ENCODE results near the gene MUCL1. TPM values are rescaled to one million over a fixed set of nuclear protein-coding genes. Genes with fewer than 3 reads are reported as not detected.

Gene MUCL1, protein sequence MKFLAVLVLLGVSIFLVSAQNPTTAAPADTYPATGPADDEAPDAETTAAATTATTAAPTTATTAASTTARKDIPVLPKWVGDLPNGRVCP
- not detected for polyA plus RNA-seq
- long read RNA-seq, donor 1 = 0 reads
- long read RNA-seq, donor 2 = 0 reads
- long read RNA-seq, donor 3 = 0 reads
- long read RNA-seq, donor 4 = 0 reads
- long read RNA-seq, donor 5 = 0 reads
- long read RNA-seq, donor 6 = 0 reads
- long read RNA-seq, donor 7 = 0 reads
- long read RNA-seq, donor 8 = 0 reads
- long read RNA-seq, donor 9 = 0 reads
- long read RNA-seq, donor 10 = 0 reads

DNA sequence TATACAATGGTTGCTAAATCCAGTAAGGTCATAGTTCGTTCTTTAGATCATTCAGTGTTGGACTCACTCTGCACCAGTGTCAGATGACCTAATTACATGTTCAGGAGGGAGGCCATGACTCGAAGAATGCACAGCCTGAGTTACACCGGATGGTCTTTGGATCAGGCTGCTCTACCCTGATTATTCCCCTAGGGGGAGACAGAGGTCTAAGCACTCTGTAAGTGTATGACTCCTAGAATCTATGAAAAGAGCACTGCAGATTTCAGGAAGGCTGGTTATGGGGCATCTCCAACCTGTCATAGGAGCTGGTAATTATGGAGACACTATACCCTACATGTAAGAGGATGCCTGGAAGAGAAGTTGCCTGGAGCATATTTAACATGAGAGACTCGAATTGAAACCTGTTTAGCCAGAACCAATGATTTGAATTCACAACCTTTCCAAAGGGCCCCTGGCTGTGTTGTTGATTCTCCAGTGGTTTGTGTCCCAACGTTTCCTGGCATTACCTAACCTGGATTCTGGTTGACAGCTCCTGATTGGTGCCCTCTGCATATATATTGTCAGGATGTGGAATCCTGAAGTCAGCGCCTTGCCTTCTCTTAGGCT is at the start of gene MUCL1:
TSS of gene MUCL1 (plus strand) at position 584 of the 606 bp plus-strand sequence. CDS start 67 bp downstream, outside the sequence.
- Histone ChIP-seq H3K27me3 (ENCODE audit: control insufficient read depth in 3 of 3, insufficient read depth in 3 of 3, low read length in 3 of 3) (peaks cover 0 to 5% (median 0%) of the 10 kb centered on the region in 3 donors), H3K36me3 (ENCODE audit: control insufficient read depth in 3 of 3, insufficient read depth in 2 of 3, low read depth in 1 of 3, low read length in 3 of 3) (no peaks in the 10 kb centered on the region), H3K27ac (ENCODE audit: low read depth in 1 of 3, low read length in 2 of 3) (no peak within 1 kb of the TSS), H3K9me3 (ENCODE audit: control insufficient read depth in 2 of 2, insufficient read depth in 1 of 2, low read depth in 1 of 2, low read length in 1 of 2) (no peaks in the 10 kb centered on the region), H3K4me1 (ENCODE audit: control insufficient read depth in 3 of 3, insufficient read depth in 2 of 3, low read depth in 1 of 3, low read length in 2 of 3) (no peaks in the 10 kb centered on the region), H3K4me3 (ENCODE audit: low read depth in 1 of 3, low read length in 3 of 3) (no peak within 1 kb of the TSS)
- 34 to 36% (median 35%) methylated on average over 6 of the region's 6 CpGs for WGBS, 3 donors
- peak; percentile 49 to 57 for DNase-seq
- FAIRE-seq = no peak

DNA sequence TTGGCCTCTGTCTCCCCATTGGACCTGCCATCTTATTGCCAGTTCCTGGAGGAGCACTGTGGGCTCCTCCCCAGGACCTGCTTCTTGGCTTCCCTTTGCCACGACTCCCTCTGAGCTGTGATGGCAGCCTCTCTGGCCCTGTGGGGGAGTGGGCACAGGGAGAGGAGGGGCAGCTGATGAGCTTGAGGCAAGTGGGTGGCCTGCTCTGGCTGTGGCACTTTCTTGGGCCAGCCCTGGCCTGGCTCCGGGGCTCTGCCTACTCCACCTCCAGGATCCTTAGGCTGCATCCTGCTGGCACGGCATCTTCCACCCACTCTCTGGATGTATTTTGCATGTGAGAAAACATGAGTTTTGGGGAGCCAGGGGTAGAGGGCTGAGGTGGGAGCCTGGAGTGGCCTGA is 32.6 kb upstream of the MUCL1 start:
- H3K4me3 ChIP-seq (ENCODE audit: low read depth in 1 of 3, low read length in 3 of 3) = no peak overlapping the region
- FAIRE-seq (no peak), DNase-seq (no peak)
- 83 to 90% (median 87%) methylated on average over 3 of the region's 3 CpGs for WGBS, 3 donors
- no peak overlapping the region for H3K27ac ChIP-seq (ENCODE audit: low read depth in 1 of 3, low read length in 2 of 3)
- no peaks in the 10 kb centered on the region for H3K36me3 ChIP-seq (ENCODE audit: control insufficient read depth in 3 of 3, insufficient read depth in 2 of 3, low read depth in 1 of 3, low read length in 3 of 3)
- no peaks in the 10 kb centered on the region for H3K4me1 ChIP-seq (ENCODE audit: control insufficient read depth in 3 of 3, insufficient read depth in 2 of 3, low read depth in 1 of 3, low read length in 2 of 3)
- H3K9me3 ChIP-seq (ENCODE audit: control insufficient read depth in 2 of 2, insufficient read depth in 1 of 2, low read depth in 1 of 2, low read length in 1 of 2) = peaks cover 1 to 20% of the 10 kb centered on the region in 2 donors
- H3K27me3 ChIP-seq (ENCODE audit: control insufficient read depth in 3 of 3, insufficient read depth in 3 of 3, low read length in 3 of 3) = no peaks in the 10 kb centered on the region

- Histone ChIP-seq H3K36me3 (ENCODE audit: control insufficient read depth in 3 of 3, insufficient read depth in 2 of 3, low read depth in 1 of 3, low read length in 3 of 3) (no peaks in the 10 kb centered on the region), H3K9me3 (ENCODE audit: control insufficient read depth in 2 of 2, insufficient read depth in 1 of 2, low read depth in 1 of 2, low read length in 1 of 2) (peaks cover 1 to 12% of the 10 kb centered on the region in 2 donors), H3K27me3 (ENCODE audit: control insufficient read depth in 3 of 3, insufficient read depth in 3 of 3, low read length in 3 of 3) (no peaks in the 10 kb centered on the region), H3K4me1 (ENCODE audit: control insufficient read depth in 3 of 3, insufficient read depth in 2 of 3, low read depth in 1 of 3, low read length in 2 of 3) (no peaks in the 10 kb centered on the region), H3K4me3 (ENCODE audit: low read depth in 1 of 3, low read length in 3 of 3) (no peak overlapping the region), H3K27ac (ENCODE audit: low read depth in 1 of 3, low read length in 2 of 3) (no peak overlapping the region)
- DNase-seq (no peak), FAIRE-seq (no peak)
- 93 to 98% (median 93%) methylated on average over 2 of the region's 2 CpGs for WGBS, 3 donors
Measured at GRCh38 chr12:54824402-54824801, 29.9 kb upstream of the MUCL1 start.

DNA sequence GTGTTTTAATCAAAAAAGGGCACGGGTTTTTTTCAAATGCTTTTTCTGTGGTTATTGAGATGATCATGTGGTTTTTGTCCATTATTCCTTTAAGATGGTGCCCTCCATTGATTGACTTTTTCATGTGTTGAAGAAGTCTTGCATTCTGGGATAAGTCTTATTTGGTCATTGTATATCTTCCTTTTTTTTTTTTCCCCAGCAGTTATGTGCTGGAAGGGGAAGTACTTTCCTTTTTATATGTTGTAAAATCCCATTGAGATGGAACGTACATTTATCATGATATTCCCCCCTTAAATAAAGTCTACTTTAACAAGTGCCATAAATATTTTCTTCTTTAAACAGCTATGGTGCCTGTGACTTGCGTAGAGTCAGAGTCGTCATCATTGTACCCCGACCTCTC is 24.8 kb upstream of the MUCL1 start:
- 73 to 81% (median 77%) methylated on average over 5 of the region's 5 CpGs for WGBS, 3 donors
- FAIRE-seq = no peak
- no peaks in the 10 kb centered on the region for H3K9me3 ChIP-seq (ENCODE audit: control insufficient read depth in 2 of 2, insufficient read depth in 1 of 2, low read depth in 1 of 2, low read length in 1 of 2)

DNA sequence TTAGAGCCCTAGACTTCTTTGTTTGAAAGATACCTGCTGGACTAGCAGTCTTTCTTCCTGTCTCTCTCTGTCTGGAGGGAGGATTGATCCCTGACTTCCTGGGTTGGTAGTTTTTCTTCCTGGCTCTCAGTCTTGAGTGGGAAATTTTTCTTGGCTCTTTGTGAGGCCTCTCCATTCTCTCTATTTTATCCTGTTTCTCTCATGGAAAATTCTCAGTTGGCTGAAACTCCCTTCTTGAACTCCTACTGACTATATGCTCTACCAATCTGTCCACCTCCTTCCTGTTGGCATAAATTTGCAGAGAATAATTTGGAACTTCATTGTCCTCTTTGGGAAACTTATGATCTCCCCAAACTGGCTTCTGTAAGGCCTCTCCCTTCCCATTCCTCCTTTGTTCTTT is 24.1 kb upstream of the MUCL1 start:
- no peaks in the 10 kb centered on the region for H3K36me3 ChIP-seq (ENCODE audit: control insufficient read depth in 3 of 3, insufficient read depth in 2 of 3, low read depth in 1 of 3, low read length in 3 of 3)
- no peak for DNase-seq
- no peak overlapping the region for H3K27ac ChIP-seq (ENCODE audit: low read depth in 1 of 3, low read length in 2 of 3)
- no peak for FAIRE-seq
- H3K4me1 ChIP-seq (ENCODE audit: control insufficient read depth in 3 of 3, insufficient read depth in 2 of 3, low read depth in 1 of 3, low read length in 2 of 3) = no peaks in the 10 kb centered on the region
- H3K27me3 ChIP-seq (ENCODE audit: control insufficient read depth in 3 of 3, insufficient read depth in 3 of 3, low read length in 3 of 3) = peaks cover 0 to 5% (median 2%) of the 10 kb centered on the region in 3 donors
- H3K9me3 ChIP-seq (ENCODE audit: control insufficient read depth in 2 of 2, insufficient read depth in 1 of 2, low read depth in 1 of 2, low read length in 1 of 2) = no peaks in the 10 kb centered on the region
- H3K4me3 ChIP-seq (ENCODE audit: low read depth in 1 of 3, low read length in 3 of 3) = no peak overlapping the region

More for the DNA sequence above, 24.8 kb upstream of the MUCL1 start:
- DNase-seq = no peak
- Histone ChIP-seq H3K4me1 (ENCODE audit: control insufficient read depth in 3 of 3, insufficient read depth in 2 of 3, low read depth in 1 of 3, low read length in 2 of 3) (no peaks in the 10 kb centered on the region), H3K36me3 (ENCODE audit: control insufficient read depth in 3 of 3, insufficient read depth in 2 of 3, low read depth in 1 of 3, low read length in 3 of 3) (no peaks in the 10 kb centered on the region), H3K27me3 (ENCODE audit: control insufficient read depth in 3 of 3, insufficient read depth in 3 of 3, low read length in 3 of 3) (peaks cover 0 to 5% (median 2%) of the 10 kb centered on the region in 3 donors), H3K4me3 (ENCODE audit: low read depth in 1 of 3, low read length in 3 of 3) (no peak overlapping the region), H3K27ac (ENCODE audit: low read depth in 1 of 3, low read length in 2 of 3) (no peak overlapping the region)

- no peak overlapping the region for H3K4me3 ChIP-seq (ENCODE audit: low read depth in 1 of 3, low read length in 3 of 3)
- peaks cover 0 to 5% (median 2%) of the 10 kb centered on the region in 3 donors for H3K27me3 ChIP-seq (ENCODE audit: control insufficient read depth in 3 of 3, insufficient read depth in 3 of 3, low read length in 3 of 3)
- H3K9me3 ChIP-seq (ENCODE audit: control insufficient read depth in 2 of 2, insufficient read depth in 1 of 2, low read depth in 1 of 2, low read length in 1 of 2) = no peaks in the 10 kb centered on the region
- DNase-seq (no peak), FAIRE-seq (no peak)
- H3K4me1 ChIP-seq (ENCODE audit: control insufficient read depth in 3 of 3, insufficient read depth in 2 of 3, low read depth in 1 of 3, low read length in 2 of 3) = no peaks in the 10 kb centered on the region
- WGBS, 3 donors = 68 to 84% (median 78%) methylated on average over 1 of the region's 1 CpG
- H3K27ac ChIP-seq (ENCODE audit: low read depth in 1 of 3, low read length in 2 of 3) = no peak overlapping the region
- H3K36me3 ChIP-seq (ENCODE audit: control insufficient read depth in 3 of 3, insufficient read depth in 2 of 3, low read depth in 1 of 3, low read length in 3 of 3) = no peaks in the 10 kb centered on the region
Measured at GRCh38 chr12:54831631-54832030, 22.7 kb upstream of the MUCL1 start.

- Histone ChIP-seq H3K27ac (ENCODE audit: low read depth in 1 of 3, low read length in 2 of 3) (no peak overlapping the region), H3K9me3 (ENCODE audit: control insufficient read depth in 2 of 2, insufficient read depth in 1 of 2, low read depth in 1 of 2, low read length in 1 of 2) (no peaks in the 10 kb centered on the region), H3K27me3 (ENCODE audit: control insufficient read depth in 3 of 3, insufficient read depth in 3 of 3, low read length in 3 of 3) (no peaks in the 10 kb centered on the region), H3K4me1 (ENCODE audit: control insufficient read depth in 3 of 3, insufficient read depth in 2 of 3, low read depth in 1 of 3, low read length in 2 of 3) (no peaks in the 10 kb centered on the region), H3K4me3 (ENCODE audit: low read depth in 1 of 3, low read length in 3 of 3) (no peak overlapping the region), H3K36me3 (ENCODE audit: control insufficient read depth in 3 of 3, insufficient read depth in 2 of 3, low read depth in 1 of 3, low read length in 3 of 3) (no peaks in the 10 kb centered on the region)
- DNase-seq (no peak), FAIRE-seq (no peak)
- WGBS, 3 donors = 68 to 82% (median 73%) methylated on average over 3 of the region's 3 CpGs
Measured at GRCh38 chr12:54840244-54840865, 14.0 kb upstream of the MUCL1 start.

GRCh38 chr12:54857406-54857805 is 3.1 kb downstream of the MUCL1 start:
- WGBS, 3 donors = 42 to 46% (median 44%) methylated on average over 2 of the region's 2 CpGs

More at GRCh38 chr12:54857406-54857805, 3.1 kb downstream of the MUCL1 start:
- DNase-seq = no peak
- Histone ChIP-seq H3K9me3 (ENCODE audit: control insufficient read depth in 2 of 2, insufficient read depth in 1 of 2, low read depth in 1 of 2, low read length in 1 of 2) (no peaks in the 10 kb centered on the region), H3K4me3 (ENCODE audit: low read depth in 1 of 3, low read length in 3 of 3) (no peak overlapping the region), H3K4me1 (ENCODE audit: control insufficient read depth in 3 of 3, insufficient read depth in 2 of 3, low read depth in 1 of 3, low read length in 2 of 3) (no peaks in the 10 kb centered on the region), H3K27ac (ENCODE audit: low read depth in 1 of 3, low read length in 2 of 3) (no peak overlapping the region), H3K27me3 (ENCODE audit: control insufficient read depth in 3 of 3, insufficient read depth in 3 of 3, low read length in 3 of 3) (peaks cover 0 to 6% (median 0%) of the 10 kb centered on the region in 3 donors), H3K36me3 (ENCODE audit: control insufficient read depth in 3 of 3, insufficient read depth in 2 of 3, low read depth in 1 of 3, low read length in 3 of 3) (no peaks in the 10 kb centered on the region)
- no peak for FAIRE-seq

Measured in small intestine (tissue), 16 donors.